Endodermal cell (in vitro differentiated cells): ENCODE data around the gene DDX3Y. TPM values are rescaled to one million over a fixed set of nuclear protein-coding genes. Genes with fewer than 3 reads are reported as not detected.

Experiments used
- DNase-seq: peaks from one replicate; pipeline ENCODE4 v3.0.0-alpha.2; 2017
- H3K27ac ChIP-seq: 2 replicates; pipeline ENCODE4 v1.5.1; 2013; ENCODE audit warnings: mild to moderate bottlenecking, low read depth, low read length, moderate library complexity
- H3K27me3 ChIP-seq: 2 replicates; pipeline ENCODE4 v1.6.1; 2013; ENCODE audit warnings: mild to moderate bottlenecking, low read length, moderate library complexity; ENCODE audit not compliant: insufficient read depth, control insufficient read depth, poor library complexity, severe bottlenecking
- H3K36me3 ChIP-seq: 2 replicates; pipeline ENCODE4 v1.7.0; 2013; ENCODE audit warnings: mild to moderate bottlenecking, low read length, moderate library complexity; ENCODE audit not compliant: control insufficient read depth, insufficient read depth
- H3K4me1 ChIP-seq: one replicate; pipeline ENCODE4 v1.7.0; 2013; ENCODE audit warnings: low read length; ENCODE audit not compliant: control insufficient read depth, insufficient read depth
- H3K4me3 ChIP-seq: 2 replicates; pipeline ENCODE4 v1.5.1; 2013; ENCODE audit warnings: mild to moderate bottlenecking, low read length, moderate library complexity
- H3K9ac ChIP-seq: 2 replicates; pipeline ENCODE4 v1.6.1; 2013; ENCODE audit warnings: mild to moderate bottlenecking, low read length, moderate library complexity; ENCODE audit not compliant: poor library complexity, severe bottlenecking; ENCODE audit errors: extremely low read depth
- H3K9me3 ChIP-seq: 2 replicates; pipeline ENCODE4 v1.6.1; 2013; ENCODE audit warnings: mild to moderate bottlenecking, low read length, moderate library complexity; ENCODE audit not compliant: control insufficient read depth
- H3K27ac Mint-ChIP-seq: 2 replicates; pipeline ENCODE4 v1.8.0; 2020; ENCODE audit warnings: mixed read lengths
- H3K27me3 Mint-ChIP-seq: 2 replicates; pipeline ENCODE4 v1.8.0; 2021; ENCODE audit warnings: mild to moderate bottlenecking, mixed read lengths; ENCODE audit not compliant: insufficient read depth
- H3K36me3 Mint-ChIP-seq: 2 replicates; pipeline ENCODE4 v1.8.0; 2020; ENCODE audit warnings: low read depth, mixed read lengths
- H3K4me1 Mint-ChIP-seq: 2 replicates; pipeline ENCODE4 v1.8.0; 2020; ENCODE audit warnings: mixed read lengths
- H3K4me3 Mint-ChIP-seq: 2 replicates; pipeline ENCODE4 v1.8.0; 2020; ENCODE audit warnings: mild to moderate bottlenecking, moderate library complexity, mixed read lengths
- H3K9me3 Mint-ChIP-seq: 2 replicates; pipeline ENCODE4 v1.8.0; 2020; ENCODE audit warnings: mild to moderate bottlenecking, mixed read lengths
- WGBS, 2 experiments: methylation state at CpG; one replicate each; pipeline versions ENCODE4 v1.1.5 to v1.1.7; 2013; ENCODE audit warnings: missing lambda C conversion rate in 2 of 2, mixed read lengths in 1 of 2; ENCODE audit not compliant: insufficient coverage in 1 of 2, insufficient read length in 1 of 2; 5-methylcytosine and 5-hydroxymethylcytosine counted together
- total RNA-seq, 2 donors: library from RNA; stranded (reverse); fragmentation: NEBNext Ultra II Directional in 1 of 2; extraction: Animal tissue kit (Norgen Biotek cat#: 25700) in 1 of 2; gene quantifications; 2 replicates in 1 of 2; 3 replicates in 1 of 2; pipeline ENCODE4 v1.2.1, GENCODE V29; 2021
- TF ChIP-seq, protein P1 (sequence below): fragments of 200-600 bp; sonication (generic); conservative IDR thresholded peaks from 2 replicates; pipeline ENCODE4 v1.5.0; 2021; ENCODE audit warnings: antibody characterized with exemption, mild to moderate bottlenecking

Gene DDX3Y
- total RNA-seq, 2 donors from 2014 or later = 75.0 TPM; not detected in 1

DNA sequence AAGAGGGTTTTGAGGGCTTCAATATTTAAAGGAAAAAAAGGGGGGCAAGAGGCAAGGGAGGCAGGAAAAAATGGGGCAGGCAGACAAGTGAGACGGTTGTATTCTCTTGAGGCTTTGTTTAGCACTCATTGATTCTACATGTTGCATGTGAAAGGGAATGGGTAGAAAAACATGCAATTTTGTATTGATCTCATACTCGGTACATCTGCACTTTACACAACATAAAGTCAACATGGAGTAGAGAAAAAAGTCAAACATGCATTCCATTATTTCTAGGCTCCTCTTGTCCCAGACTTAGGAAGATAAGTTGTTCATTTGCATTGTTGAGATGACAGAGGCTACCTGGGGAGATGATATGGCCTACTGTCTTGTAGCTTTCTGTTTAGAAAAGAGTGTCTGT lies 36.7 kb upstream of the DDX3Y start:
- Mint-ChIP-seq H3K9me3 (no peaks in the 10 kb centered on the region), H3K4me1 (no peaks in the 10 kb centered on the region), H3K4me3 (no peak overlapping the region), H3K27ac (no peak overlapping the region), H3K36me3 (no peaks in the 10 kb centered on the region), H3K27me3 (no peaks in the 10 kb centered on the region)
- Histone ChIP-seq H3K27me3 (no peaks in the 10 kb centered on the region), H3K9me3 (no peaks in the 10 kb centered on the region), H3K4me1 (no peaks in the 10 kb centered on the region), H3K4me3 (no peak overlapping the region), H3K27ac (no peak overlapping the region), H3K9ac (no peak overlapping the region), H3K36me3 (no peaks in the 10 kb centered on the region)
- TF ChIP-seq, protein P1, sequence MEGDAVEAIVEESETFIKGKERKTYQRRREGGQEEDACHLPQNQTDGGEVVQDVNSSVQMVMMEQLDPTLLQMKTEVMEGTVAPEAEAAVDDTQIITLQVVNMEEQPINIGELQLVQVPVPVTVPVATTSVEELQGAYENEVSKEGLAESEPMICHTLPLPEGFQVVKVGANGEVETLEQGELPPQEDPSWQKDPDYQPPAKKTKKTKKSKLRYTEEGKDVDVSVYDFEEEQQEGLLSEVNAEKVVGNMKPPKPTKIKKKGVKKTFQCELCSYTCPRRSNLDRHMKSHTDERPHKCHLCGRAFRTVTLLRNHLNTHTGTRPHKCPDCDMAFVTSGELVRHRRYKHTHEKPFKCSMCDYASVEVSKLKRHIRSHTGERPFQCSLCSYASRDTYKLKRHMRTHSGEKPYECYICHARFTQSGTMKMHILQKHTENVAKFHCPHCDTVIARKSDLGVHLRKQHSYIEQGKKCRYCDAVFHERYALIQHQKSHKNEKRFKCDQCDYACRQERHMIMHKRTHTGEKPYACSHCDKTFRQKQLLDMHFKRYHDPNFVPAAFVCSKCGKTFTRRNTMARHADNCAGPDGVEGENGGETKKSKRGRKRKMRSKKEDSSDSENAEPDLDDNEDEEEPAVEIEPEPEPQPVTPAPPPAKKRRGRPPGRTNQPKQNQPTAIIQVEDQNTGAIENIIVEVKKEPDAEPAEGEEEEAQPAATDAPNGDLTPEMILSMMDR = no peak
- 86% methylated on average over 1 of the region's 2 CpGs; no CpG with 5 or more reads in 1 of the 2 experiments for WGBS, 2 experiments
- DNase-seq = no peak

DNA sequence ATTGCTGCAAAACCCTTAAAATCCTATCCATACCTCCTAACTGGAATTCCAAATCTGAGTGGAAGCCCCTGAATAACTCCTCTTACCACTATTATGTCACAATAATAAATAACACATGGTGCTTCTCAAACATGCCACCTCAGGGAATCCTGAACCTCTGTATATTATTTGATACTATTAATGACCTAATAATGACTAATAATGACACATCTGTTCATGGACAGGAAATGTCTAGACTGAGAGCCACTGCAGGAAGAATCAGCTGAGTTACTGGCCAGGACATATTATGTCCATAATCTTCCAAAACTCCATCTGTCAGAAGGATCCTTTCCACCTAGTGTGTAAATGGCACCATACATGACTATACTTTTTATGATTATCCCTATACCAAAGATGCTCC lies 7.7 kb upstream of the DDX3Y start:
- Mint-ChIP-seq H3K4me3 (no peak overlapping the region), H3K4me1 (no peaks in the 10 kb centered on the region), H3K9me3 (no peaks in the 10 kb centered on the region), H3K27ac (no peak overlapping the region), H3K36me3 (no peaks in the 10 kb centered on the region), H3K27me3 (no peaks in the 10 kb centered on the region)
- H3K27me3 ChIP-seq = no peaks in the 10 kb centered on the region
- H3K9ac ChIP-seq = no peak overlapping the region
- H3K4me3 ChIP-seq = no peak overlapping the region
- TF ChIP-seq, protein P1 = no peak
- H3K9me3 ChIP-seq = no peaks in the 10 kb centered on the region
- H3K27ac ChIP-seq = no peak overlapping the region
- H3K4me1 ChIP-seq = no peaks in the 10 kb centered on the region
- DNase-seq = no peak
- no peaks in the 10 kb centered on the region for H3K36me3 ChIP-seq

DNA sequence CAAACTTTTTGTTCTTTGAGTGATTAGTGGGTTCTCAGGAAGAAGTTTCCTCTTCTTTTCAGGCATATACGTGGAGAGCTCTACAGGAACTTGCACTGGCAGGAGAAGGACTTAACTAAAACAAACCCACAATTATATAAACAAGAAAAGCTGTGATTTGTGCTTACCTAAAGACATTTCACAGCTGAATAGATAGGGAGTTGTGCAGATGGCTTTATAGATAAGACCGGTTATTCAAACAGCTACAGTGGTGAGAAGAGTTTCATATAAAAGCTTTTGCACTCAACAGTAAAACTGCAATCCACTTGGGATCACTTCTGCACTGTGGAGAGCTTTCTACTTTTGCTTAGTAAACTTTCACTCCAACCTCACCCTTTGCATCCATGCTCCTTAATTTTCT lies 6.1 kb upstream of the DDX3Y start:
- Histone ChIP-seq H3K9me3 (no peaks in the 10 kb centered on the region), H3K27ac (no peak overlapping the region), H3K27me3 (no peaks in the 10 kb centered on the region), H3K4me3 (no peak overlapping the region), H3K4me1 (no peaks in the 10 kb centered on the region), H3K36me3 (no peaks in the 10 kb centered on the region), H3K9ac (no peak overlapping the region)
- no peaks in the 10 kb centered on the region for H3K27me3 Mint-ChIP-seq
- TF ChIP-seq, protein P1 = no peak
- H3K27ac Mint-ChIP-seq = no peak overlapping the region
- H3K9me3 Mint-ChIP-seq = no peaks in the 10 kb centered on the region
- H3K4me3 Mint-ChIP-seq = no peak overlapping the region
- no peak for DNase-seq
- H3K36me3 Mint-ChIP-seq = no peaks in the 10 kb centered on the region
- H3K4me1 Mint-ChIP-seq = no peaks in the 10 kb centered on the region
- WGBS, 2 experiments = 88% methylated on average over 1 of the region's 2 CpGs; no CpG with 5 or more reads in 1 of the 2 experiments
